GM18858 (cell line): ENCODE measurements around the gene DYNLT4.
"Not testable (repeated sequence)": the region's sequence is repeated elsewhere in the genome, so short reads cannot be mapped to it uniquely, and the experiment has no call there.

Source experiments
- ATAC-seq: cut with Tn5 transposase; IDR thresholded peaks from one replicate; pipeline ENCODE4 v1.9.1; 2021; ENCODE audit not compliant: unreplicated experiment

The DYNLT4 gene

GRCh38 chr1:44775078-44775929, 31.8 kb downstream of the DYNLT4 start, which contains the start of gene RPS8:
Gene RPS8 (plus strand): TSS chr1:44775540. CDS start chr1:44775597, 57 bp downstream.
- peak; percentile 52 for ATAC-seq

- ATAC-seq, result not testable (repeated sequence)
Measured at GRCh38 chr1:44766421-44766820, 40.7 kb downstream of the DYNLT4 start.

- no peak for ATAC-seq
Measured at GRCh38 chr1:44760876-44761275, 46.3 kb downstream of the DYNLT4 start.

- no peak for ATAC-seq
Measured at GRCh38 chr1:44759077-44759476, 48.1 kb downstream of the DYNLT4 start.

GRCh38 chr1:44757420-44757819, 49.7 kb downstream of the DYNLT4 start:
- no peak for ATAC-seq
